Frontal cortex (tissue), 4 donors: ENCODE measurements around the gene NINJ1. TPM values are rescaled to one million over a fixed set of nuclear protein-coding genes. Genes with fewer than 3 reads are reported as not detected.

ENCODE experiments used
- DNase-seq, 2 donors: peaks; one replicate each; pipeline ENCODE4 v3.0.0; 2012; ENCODE audit warnings: low spot score in 2 of 2
- FAIRE-seq: peaks from 2 replicates; lab custom pipeline; 2012; peaks lifted over from hg19 to GRCh38; lab: Jason Lieb, UNC
- total RNA-seq: library from RNA; depleted of rRNA; stranded (reverse); fragments of >200 nt; gene quantifications from one replicate; pipeline ENCODE4 v1.2.3, GENCODE V29; 2014
- donor health status: control.
- donor health status: control.
- donor health status: control.

NINJ1 gene
- total RNA-seq, 1 donor from 2014 or later: 2.9 TPM

DNA sequence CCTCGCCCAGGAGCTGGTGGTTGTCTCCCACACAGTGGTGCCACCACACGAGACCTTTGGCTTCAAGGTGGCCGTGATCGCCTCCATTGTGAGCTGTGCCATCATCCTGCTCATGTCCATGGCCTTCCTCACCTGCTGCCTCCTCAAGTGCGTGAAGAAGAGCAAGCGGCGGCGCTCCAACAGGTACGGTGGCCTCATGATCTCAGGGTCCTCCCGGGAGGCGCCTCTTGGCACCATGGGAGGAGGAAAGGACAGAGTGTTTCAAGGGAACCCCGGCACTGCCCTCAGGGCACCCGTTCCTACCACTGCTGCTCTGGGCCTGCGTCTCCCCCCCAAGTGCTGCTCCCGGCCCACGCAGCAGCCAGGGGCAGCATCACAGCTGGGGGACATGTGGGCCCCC is 56.2 kb downstream of the NINJ1 start:
- no peak for FAIRE-seq
- DNase-seq: no peak

DNA sequence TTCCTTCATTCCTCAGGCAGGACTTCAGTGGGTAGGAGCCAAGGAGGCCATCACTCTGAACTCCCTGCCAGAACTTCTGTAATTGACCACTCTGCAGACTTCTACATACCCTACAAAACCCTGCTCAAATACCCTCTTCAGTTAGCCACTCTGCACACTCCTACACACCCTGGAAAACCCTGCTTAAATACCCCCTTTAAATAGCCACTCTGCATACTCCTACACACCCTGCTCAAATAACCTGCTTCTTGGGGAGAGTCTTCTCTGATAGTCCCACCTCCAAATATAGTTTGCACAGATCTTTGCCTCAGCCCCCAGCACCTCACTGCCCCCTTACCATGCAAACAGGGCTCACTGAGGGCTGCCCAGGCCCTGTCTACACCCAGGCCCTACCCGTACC is 56.7 kb downstream of the NINJ1 start:
- DNase-seq (no peak), FAIRE-seq (no peak)

GRCh38 chr9:93076792-93077128 is 57.3 kb downstream of the NINJ1 start:
- FAIRE-seq (no peak), DNase-seq (no peak)

DNA sequence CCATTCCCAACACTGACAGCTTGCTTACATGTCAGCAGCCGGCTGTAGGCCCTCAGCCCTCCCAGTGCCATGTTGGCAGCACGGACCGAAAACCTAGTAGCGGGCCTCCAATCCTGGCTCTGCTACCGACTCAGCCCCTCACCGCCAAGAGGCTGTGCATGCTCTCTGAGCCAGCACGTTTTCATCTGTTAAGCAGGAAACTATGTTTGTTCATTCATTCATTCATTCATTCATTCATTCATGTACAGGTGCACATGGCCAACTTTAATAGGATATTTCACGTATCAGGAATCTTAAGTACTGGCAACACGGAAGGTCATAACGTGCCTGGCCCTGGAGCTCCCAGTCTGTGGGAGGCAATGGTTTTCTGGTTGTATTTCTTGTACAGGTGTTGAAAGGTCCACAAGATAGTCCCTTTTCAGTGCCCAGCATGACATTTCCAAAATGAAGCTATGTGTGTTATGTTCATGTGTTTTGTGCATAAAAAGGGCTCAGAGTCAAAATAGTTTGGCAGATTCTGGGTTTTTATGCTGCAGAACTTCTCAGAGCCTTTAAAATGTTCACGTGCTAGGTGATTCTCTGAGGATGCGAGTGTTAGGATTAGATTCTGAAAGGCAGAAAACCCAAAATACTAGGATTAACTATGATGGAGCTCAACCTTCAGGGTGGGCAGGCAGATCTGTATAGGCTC is 57.8 kb downstream of the NINJ1 start:
- DNase-seq (no peak), FAIRE-seq (no peak)

DNA sequence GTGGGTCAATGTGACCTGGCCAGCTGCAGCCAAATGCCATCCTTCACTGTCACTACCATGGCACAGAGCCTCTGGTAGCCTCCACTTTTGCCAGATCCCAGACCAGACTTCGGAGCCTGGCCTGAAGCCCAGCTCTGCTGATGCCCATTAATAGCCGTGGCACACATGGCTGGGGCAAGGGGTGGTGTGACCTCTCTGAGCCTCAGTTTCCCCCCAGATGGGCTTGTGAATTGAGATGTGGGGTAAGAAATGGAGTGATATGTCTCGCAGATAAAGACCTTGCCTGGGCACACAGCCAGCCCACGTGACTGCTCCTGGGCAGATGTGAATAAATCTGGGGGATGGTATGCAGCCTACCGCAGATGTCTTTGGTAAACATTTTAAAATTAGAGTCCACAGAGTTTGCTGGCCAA is 61.7 kb downstream of the NINJ1 start:
- DNase-seq (no peak), FAIRE-seq (no peak)

Other genes with a start within 250 kb of the NINJ1 start
- 17.9 TPM for gene FGD3, start 186.7 kb downstream of the NINJ1 start, total RNA-seq
- 0.41 TPM for gene SUSD3, start 75.5 kb downstream of the NINJ1 start, total RNA-seq
- gene CARD19, start 38.0 kb downstream of the NINJ1 start, total RNA-seq: 14.3 TPM
- 12.6 TPM for gene WNK2, start 49.9 kb upstream of the NINJ1 start, total RNA-seq